Stimulated activated CD4-positive, alpha-beta T cell treated with anti-CD3 and anti-CD28 coated beads, Interleukin-2, amount 100 ng/mL, for 48 hours (primary cell): ENCODE measurements around the gene MFNG.
"Not testable (repeated sequence)": the region's sequence is repeated elsewhere in the genome, so short reads cannot be mapped to it uniquely, and the experiment has no call there.

ENCODE experiments used
- DNase-seq, 2 donors: peaks; one replicate each; pipeline ENCODE4 v3.0.0-alpha.2; 2020

The MFNG gene

GRCh38 chr22:37486224-37486845, at the start of gene MFNG:
Gene MFNG (minus strand): TSS chr22:37486384. CDS start chr22:37486177, 207 bp downstream.
- DNase-seq, result peak; percentile 69 to 70

GRCh38 chr22:37535159-37535558, 49.0 kb upstream of the MFNG start:
- DNase-seq, result no peak

DNA sequence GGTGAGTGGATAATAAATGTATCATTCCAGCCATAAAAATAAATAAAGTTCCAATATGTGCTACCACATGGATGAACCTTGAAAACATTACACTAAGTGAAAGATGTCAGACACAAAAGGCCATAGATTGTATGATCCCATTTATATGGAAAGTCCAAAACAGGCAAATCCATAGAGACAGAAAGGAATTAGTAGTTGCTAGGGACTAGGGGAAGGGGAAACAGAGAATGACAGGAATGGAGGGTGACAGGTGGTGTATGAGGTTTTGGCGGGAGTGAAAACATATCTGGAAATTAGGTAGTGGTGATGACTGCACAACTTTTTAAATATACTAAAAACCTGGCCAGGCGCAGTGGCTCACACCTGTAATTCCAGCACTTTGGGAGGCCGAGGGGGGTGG, 48.3 kb upstream of the MFNG start:
- DNase-seq, result no peak

- no peak for DNase-seq
Measured at GRCh38 chr22:37533995-37534394, 47.8 kb upstream of the MFNG start.

DNA sequence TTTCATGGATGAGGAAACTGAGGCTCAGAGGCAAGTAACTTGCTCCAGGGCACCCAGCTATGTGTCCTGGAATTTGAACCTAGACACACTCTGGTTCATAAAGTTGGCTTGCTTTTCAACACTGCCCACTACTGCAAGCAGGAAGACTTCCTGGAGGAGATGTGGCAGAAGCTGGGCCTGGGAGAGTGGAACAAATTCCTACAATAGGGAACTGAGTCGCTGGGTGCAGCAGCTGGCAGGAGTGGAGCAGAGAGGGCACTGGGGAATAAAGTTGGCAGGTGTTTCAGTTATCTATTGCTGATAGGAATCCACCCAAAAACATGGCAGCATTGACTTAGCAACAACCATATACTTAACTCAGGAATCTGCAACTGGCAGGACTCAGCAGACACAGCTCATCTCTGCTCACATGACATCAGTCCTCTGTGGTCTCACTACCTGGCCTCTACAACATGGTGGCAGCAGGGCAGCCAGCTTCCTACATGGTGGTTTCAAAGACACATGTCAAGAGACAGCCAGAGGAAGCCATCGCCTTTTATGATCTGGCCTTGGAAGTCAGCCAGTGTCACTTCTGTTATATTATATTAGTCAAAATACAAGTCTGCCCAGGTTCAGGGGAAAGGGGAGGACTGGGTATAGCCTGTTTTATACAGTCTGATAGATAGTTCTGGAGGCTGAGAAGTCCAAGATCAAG, 43.6 kb upstream of the MFNG start:
- no peak for DNase-seq

DNA sequence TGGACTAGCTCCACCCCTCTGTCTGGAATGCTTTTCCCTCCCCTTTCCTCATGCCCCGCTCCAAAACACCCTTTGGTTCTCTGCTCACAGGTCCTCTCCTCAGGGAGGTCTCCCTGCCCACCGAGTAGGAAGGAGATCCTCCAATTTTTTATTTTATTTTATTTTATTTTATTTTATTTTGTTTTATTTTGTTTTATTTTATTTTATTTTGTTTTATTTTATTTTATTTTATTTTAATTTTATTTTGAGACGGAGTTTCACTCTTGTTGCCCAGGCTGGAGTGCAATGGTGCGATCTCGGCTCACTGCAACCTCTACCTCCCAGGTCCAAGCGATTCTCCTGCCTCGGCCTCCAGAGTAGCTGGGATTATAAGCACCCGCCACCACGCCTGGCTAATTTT, 41.8 kb upstream of the MFNG start:
- DNase-seq, result not testable (repeated sequence)

GRCh38 chr22:37527081-37527752, 41.0 kb upstream of the MFNG start:
- not testable (repeated sequence) for DNase-seq

GRCh38 chr22:37526376-37526775, 40.2 kb upstream of the MFNG start:
- no peak for DNase-seq

DNA sequence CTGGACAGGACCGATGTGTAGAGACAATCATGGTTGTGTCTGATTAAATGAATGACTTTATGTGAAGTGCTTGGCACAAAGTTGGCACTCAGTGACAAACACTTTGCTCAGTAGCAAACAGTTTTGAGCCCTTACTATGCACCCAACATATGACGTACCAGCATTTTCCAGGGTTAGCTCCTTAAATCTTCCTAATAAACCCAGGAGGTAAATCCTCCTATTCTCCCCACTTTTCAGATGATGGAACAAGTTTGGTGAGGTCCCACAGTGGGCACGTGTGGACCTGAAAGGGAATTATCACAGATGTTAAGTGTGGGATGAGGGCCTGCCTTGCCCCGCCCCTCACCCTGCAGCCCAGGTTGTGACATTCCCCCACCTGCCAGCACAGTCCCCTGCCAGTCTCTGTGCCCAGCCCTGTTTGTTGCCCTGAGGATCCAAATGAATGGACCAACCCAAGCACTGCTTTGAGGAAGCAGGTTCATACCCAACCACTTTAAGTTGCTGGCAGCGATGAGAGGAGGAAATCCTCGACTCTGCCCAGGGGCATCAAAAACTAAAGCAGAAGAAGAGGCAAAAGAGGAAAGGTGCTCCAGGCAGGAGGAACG, 39.7 kb upstream of the MFNG start:
- no peak for DNase-seq

- DNase-seq, result no peak
Measured at GRCh38 chr22:37525073-37525745, 39.0 kb upstream of the MFNG start.

GRCh38 chr22:37522482-37522881, 36.3 kb upstream of the MFNG start:
- DNase-seq, result no peak

- DNase-seq, result no peak
Measured at GRCh38 chr22:37521236-37521739, 35.1 kb upstream of the MFNG start.

GRCh38 chr22:37520776-37521191, 34.6 kb upstream of the MFNG start:
- DNase-seq, result no peak

DNA sequence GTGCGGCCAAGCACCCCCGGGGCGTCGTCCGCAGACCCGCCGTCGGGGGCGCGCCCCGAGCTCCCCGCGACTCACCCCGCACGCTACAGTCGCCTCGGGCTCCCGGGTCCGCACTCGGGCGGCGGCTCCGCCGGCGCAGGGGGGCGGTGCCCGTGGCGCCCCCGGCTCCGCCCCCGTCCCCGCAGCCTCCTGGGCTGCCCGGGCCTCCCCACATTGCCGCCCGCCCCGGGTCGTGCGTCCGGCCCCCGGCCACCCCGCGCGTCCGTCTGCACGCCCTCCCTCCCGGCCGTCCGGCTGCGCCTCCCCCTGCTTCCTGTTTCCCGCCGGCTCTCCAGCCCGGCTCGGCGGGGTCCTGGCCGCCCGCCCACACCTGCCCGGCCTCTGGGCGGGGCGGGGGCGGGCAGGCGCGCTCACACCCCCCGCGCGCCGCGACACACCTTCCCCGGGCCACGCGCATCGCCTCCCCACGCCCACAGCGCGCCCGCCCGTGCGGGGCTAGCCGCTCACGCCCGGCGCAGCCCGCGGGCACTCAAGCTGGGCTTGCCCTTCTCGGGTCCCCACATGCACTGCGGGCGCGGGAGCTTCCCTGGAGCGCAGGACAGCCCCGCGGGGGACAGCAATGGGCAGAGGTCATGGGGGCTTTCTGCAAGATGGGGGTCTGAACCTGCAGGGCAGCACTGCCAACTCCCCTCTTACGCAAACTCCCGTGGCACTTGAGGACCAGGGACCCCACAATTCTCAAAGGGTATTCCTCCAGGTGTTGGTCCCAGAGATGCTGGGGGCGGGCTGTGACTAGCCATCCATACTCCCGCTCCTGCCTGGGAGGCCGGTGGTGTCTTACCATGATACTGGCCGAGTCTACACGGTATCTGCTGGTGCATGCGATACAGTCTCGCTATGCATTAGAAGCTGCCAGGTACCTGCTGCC, 33.3 kb upstream of the MFNG start, which contains the start of gene CARD10:
TSS of gene CARD10 (minus strand) at position 148 of the 928 bp plus-strand sequence. CDS start 215 bp downstream, outside the sequence.
- DNase-seq, result no peak

GRCh38 chr22:37518509-37519267, 32.5 kb upstream of the MFNG start:
- no peak for DNase-seq

DNA sequence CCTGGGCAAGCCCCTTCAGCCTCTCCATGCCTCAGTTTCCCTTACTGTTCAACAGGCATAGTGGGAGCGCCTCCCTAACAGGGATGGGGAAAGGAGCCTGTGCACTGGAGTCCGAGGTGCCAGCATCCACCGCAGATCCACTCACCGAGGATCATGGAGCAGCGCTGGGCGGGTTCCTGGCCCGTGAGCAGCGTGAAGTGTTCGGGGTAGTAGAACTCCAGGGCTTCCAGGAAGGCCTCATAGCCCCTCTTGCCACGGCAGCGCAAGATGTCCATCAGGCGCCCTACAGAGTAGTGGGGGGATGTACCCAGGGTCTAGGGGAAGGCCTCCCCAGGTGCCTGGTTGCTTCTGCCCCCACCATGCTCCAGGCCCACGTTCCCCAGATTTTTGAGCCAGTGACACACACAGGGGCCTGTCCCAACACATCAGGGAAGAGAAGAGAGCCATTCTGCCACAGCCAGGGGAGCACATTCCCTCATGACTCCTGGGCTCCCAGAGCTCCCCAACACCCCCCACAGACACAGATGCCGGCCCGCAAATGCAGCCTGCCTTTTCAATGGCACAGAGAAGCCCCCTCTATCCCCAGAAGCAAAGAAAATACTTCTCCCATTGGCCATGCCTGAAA, 31.8 kb upstream of the MFNG start:
- DNase-seq, result no peak

DNA sequence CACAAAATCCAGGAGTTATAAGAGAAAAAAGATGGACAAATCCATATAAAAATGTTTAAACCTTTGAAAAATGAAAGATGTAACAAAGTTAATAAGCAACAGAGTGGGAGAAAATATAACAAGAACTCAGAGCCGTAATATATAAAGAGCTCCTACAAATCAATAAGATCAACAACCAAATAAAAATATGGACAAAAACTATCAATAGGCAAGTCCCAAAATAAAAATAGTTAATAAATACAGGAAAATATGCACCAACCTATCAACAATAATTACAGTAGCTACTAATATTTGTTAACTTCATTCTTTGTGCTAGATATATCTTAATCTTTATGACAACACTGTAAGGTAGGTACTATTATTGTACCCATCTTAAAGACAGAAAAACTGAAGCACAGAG, 30.3 kb upstream of the MFNG start:
- DNase-seq, result no peak

- DNase-seq, result no peak
Measured at GRCh38 chr22:37515901-37516300, 29.7 kb upstream of the MFNG start.

DNA sequence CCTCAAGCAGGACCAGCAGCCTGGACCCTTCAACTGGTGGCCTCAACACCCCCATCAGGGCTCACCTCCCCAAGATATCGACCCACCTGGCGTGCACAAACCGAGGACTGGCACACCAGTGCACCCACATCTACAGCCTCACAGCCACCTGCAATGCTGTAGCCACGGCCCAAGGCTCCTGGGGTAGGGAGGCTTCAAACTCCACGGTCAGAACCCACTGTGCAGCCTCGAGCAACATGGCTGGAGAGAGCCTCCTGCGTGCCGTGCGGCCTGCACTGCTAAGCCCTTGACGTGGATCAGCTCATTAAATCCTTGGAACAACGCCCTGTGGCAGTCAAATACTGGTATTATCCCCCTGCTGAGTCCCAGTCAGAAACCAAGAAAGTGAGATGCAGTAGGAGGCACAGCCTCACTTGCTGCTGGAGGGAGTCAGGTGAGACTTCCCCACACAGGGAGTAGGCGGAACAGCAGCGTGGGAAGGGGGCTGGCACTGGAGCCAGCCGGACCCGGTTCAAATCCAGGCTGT, 28.4 kb upstream of the MFNG start:
- no peak for DNase-seq
